HG02884 (cell line): ENCODE results near the gene FN1.
"Not testable (repeated sequence)": the region's sequence is repeated elsewhere in the genome, so short reads cannot be mapped to it uniquely, and the experiment has no call there.

Experiments used
- ATAC-seq: cut with Tn5 transposase; IDR thresholded peaks from one replicate; pipeline ENCODE4 v1.9.1; 2021; ENCODE audit warnings: mild to moderate bottlenecking, moderate library complexity; ENCODE audit not compliant: unreplicated experiment

Gene FN1

GRCh38 chr2:215369181-215369760, 66.6 kb downstream of the FN1 start:
- ATAC-seq, result no peak

- no peak for ATAC-seq
Measured at GRCh38 chr2:215368493-215368809, 67.4 kb downstream of the FN1 start.

GRCh38 chr2:215367662-215368492, 68.0 kb downstream of the FN1 start:
- no peak for ATAC-seq

- no peak for ATAC-seq
Measured at GRCh38 chr2:215366440-215367032, 69.3 kb downstream of the FN1 start.

- ATAC-seq, result peak; percentile 51
Measured at GRCh38 chr2:215365184-215365658, 70.6 kb downstream of the FN1 start.

- ATAC-seq, result no peak
Measured at GRCh38 chr2:215364157-215365155, 71.4 kb downstream of the FN1 start.

GRCh38 chr2:215363461-215364156, 72.3 kb downstream of the FN1 start:
- ATAC-seq, result no peak

- no peak for ATAC-seq
Measured at GRCh38 chr2:215363039-215363438, 72.8 kb downstream of the FN1 start.

GRCh38 chr2:215362562-215362904, 73.3 kb downstream of the FN1 start:
- ATAC-seq, result no peak

GRCh38 chr2:215361876-215362561, 73.8 kb downstream of the FN1 start:
- no peak for ATAC-seq

- ATAC-seq, result no peak
Measured at GRCh38 chr2:215361211-215361875, 74.5 kb downstream of the FN1 start.

- ATAC-seq, result no peak
Measured at GRCh38 chr2:215360596-215360995, 75.3 kb downstream of the FN1 start.

- not testable (repeated sequence) for ATAC-seq
Measured at GRCh38 chr2:215360059-215360458, 75.8 kb downstream of the FN1 start.

- no peak for ATAC-seq
Measured at GRCh38 chr2:215359576-215359922, 76.3 kb downstream of the FN1 start.

- ATAC-seq, result no peak
Measured at GRCh38 chr2:215358891-215359575, 76.8 kb downstream of the FN1 start.

GRCh38 chr2:215358312-215358845, 77.5 kb downstream of the FN1 start:
- no peak for ATAC-seq

GRCh38 chr2:215357660-215358059, 78.2 kb downstream of the FN1 start:
- ATAC-seq, result no peak

- no peak for ATAC-seq
Measured at GRCh38 chr2:215356948-215357461, 78.9 kb downstream of the FN1 start.
